OCI-LY1 (cell line): Measurements from ENCODE around the gene CIAO3.

Experiments
- H2AFZ ChIP-seq: fragments of 200-600 bp; sonication (generic), shearing (Covaris generic); 2 replicates; pipeline ENCODE4 v1.6.0; 2014; ENCODE audit warnings: antibody characterized with exemption, mild to moderate bottlenecking, low read length
- H3F3A ChIP-seq: fragments of 200-600 bp; sonication (generic), shearing (Covaris generic); 2 replicates; pipeline ENCODE4 v1.6.0; 2014; ENCODE audit warnings: mild to moderate bottlenecking, antibody characterized with exemption, low read length, moderate library complexity; ENCODE audit not compliant: insufficient read depth
- H3K27ac ChIP-seq: fragments of 200-600 bp; sonication (generic); 2 replicates; pipeline ENCODE4 v1.5.1; 2014; ENCODE audit warnings: low read length, mixed run types, mild to moderate bottlenecking, low read depth; ENCODE audit not compliant: poor library complexity, severe bottlenecking
- H3K27me3 ChIP-seq: fragments of 200-600 bp; sonication (generic); 2 replicates; pipeline ENCODE4 v1.6.0; 2014; ENCODE audit warnings: antibody characterized with exemption, mild to moderate bottlenecking, low read length, moderate library complexity; ENCODE audit not compliant: insufficient read depth
- H3K36me3 ChIP-seq: fragments of 200-600 bp; sonication (generic); 2 replicates; pipeline ENCODE4 v1.6.1; 2014; ENCODE audit warnings: mild to moderate bottlenecking, antibody characterized with exemption, low read length, moderate library complexity, mixed read lengths; ENCODE audit not compliant: insufficient read depth
- H3K4me1 ChIP-seq: fragments of 200-600 bp; sonication (generic); 2 replicates; pipeline ENCODE4 v1.5.1; 2014; ENCODE audit warnings: mild to moderate bottlenecking, low read length, moderate library complexity; ENCODE audit not compliant: insufficient read depth, severe bottlenecking
- H3K4me2 ChIP-seq: fragments of 200-600 bp; sonication (generic), shearing (Covaris generic); 2 replicates; pipeline ENCODE4 v1.6.1; 2014; ENCODE audit warnings: low read length
- H3K4me3 ChIP-seq: fragments of 200-600 bp; sonication (generic); 2 replicates; pipeline ENCODE4 v1.5.1; 2014; ENCODE audit warnings: low read length, low read depth, mild to moderate bottlenecking, mixed read lengths; ENCODE audit not compliant: poor library complexity, severe bottlenecking
- H3K79me2 ChIP-seq: fragments of 200-600 bp; shearing (Covaris generic); 2 replicates; pipeline ENCODE4 v1.6.1; 2016; ENCODE audit warnings: mixed run types, low read length, mixed read lengths; ENCODE audit not compliant: insufficient read depth
- H3K9ac ChIP-seq: fragments of 200-600 bp; sonication (generic), shearing (Covaris generic); 2 replicates; pipeline ENCODE4 v1.6.1; 2014; ENCODE audit warnings: mild to moderate bottlenecking, low read length, mixed read lengths
- H3K9me2 ChIP-seq: fragments of 200-600 bp; sonication (generic), shearing (Covaris generic); 2 replicates; pipeline ENCODE4 v1.6.1; 2014; ENCODE audit warnings: low read depth, mild to moderate bottlenecking, low read length, mixed read lengths
- H3K9me3 ChIP-seq: fragments of 200-600 bp; shearing (Covaris generic); 2 replicates; pipeline ENCODE4 v1.6.1; 2014; ENCODE audit warnings: low read length, mixed read lengths
- H4K20me1 ChIP-seq: fragments of 200-600 bp; sonication (generic), shearing (Covaris generic); 2 replicates; pipeline ENCODE4 v1.6.0; 2016; ENCODE audit warnings: mild to moderate bottlenecking, low read length; ENCODE audit not compliant: insufficient read depth
- EZH2 ChIP-seq: fragments of 200-600 bp; sonication (generic), shearing (Covaris generic); IDR thresholded peaks from 2 replicates; pipeline ENCODE4 v1.8.0; 2017; ENCODE audit warnings: borderline replicate concordance, mixed run types, mild to moderate bottlenecking, antibody characterized with exemption, low read length, moderate library complexity, mixed read lengths
- TF ChIP-seq, protein P1 (sequence below): fragments of 200-600 bp; sonication (generic), shearing (Covaris generic); IDR thresholded peaks from 2 replicates; pipeline ENCODE4 v1.5.1; 2017; ENCODE audit warnings: mild to moderate bottlenecking, antibody characterized with exemption, low read length, moderate library complexity, mixed read lengths

Gene CIAO3

DNA sequence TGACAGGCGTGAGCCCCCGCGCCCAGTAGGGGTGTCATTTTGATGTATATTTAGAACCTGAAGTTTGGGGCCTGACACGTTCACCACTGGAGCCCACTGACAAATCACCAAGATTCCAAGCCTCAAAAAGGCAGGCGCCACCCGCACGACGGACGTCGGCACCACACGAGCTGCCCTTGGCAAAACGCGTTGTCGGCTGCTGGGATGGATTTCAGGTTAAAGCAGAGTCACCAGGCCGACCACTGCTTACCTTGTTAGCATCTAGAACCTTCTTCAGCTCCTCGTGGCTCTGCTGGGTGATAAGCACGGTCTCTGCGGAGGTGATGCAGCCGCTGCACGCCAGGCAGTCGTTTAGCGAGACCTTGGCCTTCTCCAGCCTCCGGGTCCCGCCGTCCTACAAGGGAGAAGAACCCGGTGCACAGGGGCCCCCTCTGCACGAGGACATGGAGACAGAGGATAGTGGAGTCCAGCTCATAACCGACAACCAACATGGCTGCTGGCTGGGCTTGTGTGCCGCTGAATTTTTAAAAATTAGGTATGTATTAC is 3.8 kb downstream of the CIAO3 start:
- Histone ChIP-seq H3K9me3 (no peaks in the 10 kb centered on the region), H3K36me3 (peaks cover 48% of the 10 kb centered on the region), H3K9me2 (no peaks in the 10 kb centered on the region), H2AFZ (no peak overlapping the region), H3K4me1 (peaks cover 49% of the 10 kb centered on the region), H3F3A (no peaks in the 10 kb centered on the region), H3K27ac (peak overlapping the region; percentile 97), H3K9ac (peak overlapping the region; percentile 69; the same call in 1 of the 2 replicates), H4K20me1 (no peaks in the 10 kb centered on the region), H3K27me3 (no peaks in the 10 kb centered on the region), H3K79me2 (no peaks in the 10 kb centered on the region), H3K4me2 (peak overlapping the region; percentile 70), H3K4me3 (peak overlapping the region; percentile 51)
- TF ChIP-seq, protein P1, sequence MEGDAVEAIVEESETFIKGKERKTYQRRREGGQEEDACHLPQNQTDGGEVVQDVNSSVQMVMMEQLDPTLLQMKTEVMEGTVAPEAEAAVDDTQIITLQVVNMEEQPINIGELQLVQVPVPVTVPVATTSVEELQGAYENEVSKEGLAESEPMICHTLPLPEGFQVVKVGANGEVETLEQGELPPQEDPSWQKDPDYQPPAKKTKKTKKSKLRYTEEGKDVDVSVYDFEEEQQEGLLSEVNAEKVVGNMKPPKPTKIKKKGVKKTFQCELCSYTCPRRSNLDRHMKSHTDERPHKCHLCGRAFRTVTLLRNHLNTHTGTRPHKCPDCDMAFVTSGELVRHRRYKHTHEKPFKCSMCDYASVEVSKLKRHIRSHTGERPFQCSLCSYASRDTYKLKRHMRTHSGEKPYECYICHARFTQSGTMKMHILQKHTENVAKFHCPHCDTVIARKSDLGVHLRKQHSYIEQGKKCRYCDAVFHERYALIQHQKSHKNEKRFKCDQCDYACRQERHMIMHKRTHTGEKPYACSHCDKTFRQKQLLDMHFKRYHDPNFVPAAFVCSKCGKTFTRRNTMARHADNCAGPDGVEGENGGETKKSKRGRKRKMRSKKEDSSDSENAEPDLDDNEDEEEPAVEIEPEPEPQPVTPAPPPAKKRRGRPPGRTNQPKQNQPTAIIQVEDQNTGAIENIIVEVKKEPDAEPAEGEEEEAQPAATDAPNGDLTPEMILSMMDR = no peak
- no peak for TF ChIP-seq EZH2

- Histone ChIP-seq H3K27ac (peak overlapping the region; percentile 97), H3K9me3 (no peaks in the 10 kb centered on the region), H3K27me3 (no peaks in the 10 kb centered on the region), H3K4me3 (no peak overlapping the region), H3F3A (no peaks in the 10 kb centered on the region), H2AFZ (no peak overlapping the region), H3K4me2 (no peak overlapping the region), H3K4me1 (peaks cover 45% of the 10 kb centered on the region), H3K36me3 (peaks cover 58% of the 10 kb centered on the region), H3K79me2 (no peaks in the 10 kb centered on the region), H4K20me1 (no peaks in the 10 kb centered on the region), H3K9ac (peak overlapping the region; percentile 4; the same call in 1 of the 2 replicates), H3K9me2 (no peaks in the 10 kb centered on the region)
- TF ChIP-seq, protein P1 = no peak
- no peak for TF ChIP-seq EZH2
Measured at GRCh38 chr16:735982-736453, 4.8 kb downstream of the CIAO3 start.

DNA sequence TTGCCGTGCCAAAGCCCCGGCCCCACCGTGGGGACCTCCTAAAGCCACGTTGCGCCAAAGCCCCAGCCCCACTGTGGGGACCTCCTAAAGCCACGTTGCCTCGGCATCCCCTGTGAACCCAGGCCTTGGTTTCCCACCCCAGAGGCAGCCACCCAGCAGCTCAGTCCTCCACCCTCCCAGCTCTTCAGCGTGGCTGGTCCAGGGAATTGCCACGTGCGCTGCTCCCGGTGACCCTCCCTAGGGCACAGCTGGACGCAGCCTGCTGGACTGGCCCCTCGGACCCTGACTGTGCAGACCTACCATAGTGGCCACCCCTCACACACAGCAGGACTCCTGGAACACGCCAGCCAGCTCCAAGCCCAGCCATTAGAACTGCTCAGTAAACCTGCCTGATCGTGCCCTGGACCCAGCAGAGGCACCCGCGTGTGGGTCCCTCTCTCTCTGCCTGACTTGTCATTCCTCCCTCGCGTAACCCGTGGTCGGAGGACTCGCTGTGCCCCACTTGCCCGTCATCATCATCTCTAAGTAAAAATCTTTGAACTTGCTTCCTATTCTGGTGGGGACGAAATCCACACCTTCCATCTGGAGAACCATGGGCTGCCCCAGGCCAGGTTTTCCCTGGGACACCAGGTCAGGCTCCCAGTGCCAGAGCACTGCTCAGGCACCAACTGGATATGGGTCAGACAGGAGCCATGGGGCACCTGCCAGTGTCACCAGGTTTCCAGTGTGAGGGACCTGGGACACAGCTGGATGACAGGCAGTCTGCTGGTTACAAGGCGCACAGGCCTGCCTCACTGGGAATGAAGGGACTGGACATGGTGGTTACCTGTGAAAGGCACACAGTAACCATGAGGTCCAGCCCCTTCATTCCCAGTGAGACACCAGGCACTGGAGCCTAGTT is 5.6 kb downstream of the CIAO3 start:
- no peak overlapping the region for H3K4me2 ChIP-seq
- peak overlapping the region; percentile 97 for H3K27ac ChIP-seq
- H3K27me3 ChIP-seq = no peaks in the 10 kb centered on the region
- no peak overlapping the region for H2AFZ ChIP-seq
- H3F3A ChIP-seq = no peaks in the 10 kb centered on the region
- H3K36me3 ChIP-seq = peaks cover 64% of the 10 kb centered on the region
- H3K9me2 ChIP-seq = no peaks in the 10 kb centered on the region
- no peak overlapping the region for H3K4me3 ChIP-seq
- H4K20me1 ChIP-seq = no peaks in the 10 kb centered on the region
- peaks cover 45% of the 10 kb centered on the region for H3K4me1 ChIP-seq
- H3K9me3 ChIP-seq = no peaks in the 10 kb centered on the region
- no peak overlapping the region for H3K9ac ChIP-seq
- no peak for TF ChIP-seq EZH2
- TF ChIP-seq, protein P1 = no peak
- H3K79me2 ChIP-seq = no peaks in the 10 kb centered on the region
